GM19193 (cell line): Measurements from ENCODE around the gene PHLDA3.

ENCODE experiments used
- POLR2A ChIP-seq: IDR thresholded peaks from 4 replicates; pipeline ENCODE4 v1.6.1; 2011; ENCODE audit not compliant: insufficient read depth, insufficient read length; ENCODE audit errors: extremely low read depth

The PHLDA3 gene

DNA sequence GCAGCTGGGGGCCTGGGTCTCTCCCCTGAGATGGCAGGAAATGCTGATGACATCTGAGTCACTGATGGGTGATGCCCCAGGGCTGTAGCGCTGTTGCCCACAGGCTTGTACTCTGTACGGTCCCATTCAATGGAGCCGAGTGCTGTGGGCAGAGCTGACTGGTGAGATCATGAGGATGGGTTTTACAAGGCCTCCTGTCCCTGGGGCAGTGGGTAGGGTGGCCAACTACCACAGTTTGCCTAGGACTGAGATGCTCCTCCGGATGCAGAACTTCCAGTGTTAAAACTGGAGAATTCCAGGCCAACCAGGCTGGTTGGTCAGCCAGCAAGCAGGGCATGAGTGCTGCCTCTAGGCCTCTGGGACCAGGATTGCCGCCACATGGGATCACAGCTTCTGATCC is 9.2 kb downstream of the PHLDA3 start:
- TF ChIP-seq POLR2A, result no peak

- no peak for TF ChIP-seq POLR2A
Observed at GRCh38 chr1:201459052-201459451, 9.9 kb downstream of the PHLDA3 start.

DNA sequence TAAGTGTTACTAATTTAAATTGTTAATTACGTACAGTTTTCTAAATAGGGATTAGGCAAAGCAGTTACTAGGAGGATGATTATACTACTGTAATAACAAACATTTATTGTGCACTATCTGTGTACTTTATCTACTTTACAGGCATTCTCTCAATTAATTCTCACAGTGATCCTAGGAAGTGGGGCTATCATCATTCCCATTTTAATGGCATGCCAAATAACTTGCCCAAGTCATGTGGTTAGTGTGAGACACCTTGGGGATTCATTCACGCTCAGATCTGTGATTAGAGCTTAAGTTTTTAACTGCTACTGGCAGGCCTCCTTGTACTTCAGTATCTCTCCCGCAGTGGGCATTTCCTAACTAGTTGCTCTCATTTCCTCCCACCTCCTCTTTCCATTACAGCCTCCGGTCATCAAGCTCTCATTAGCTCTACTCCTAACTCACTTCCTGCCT is 11.5 kb downstream of the PHLDA3 start:
- TF ChIP-seq POLR2A, result no peak

DNA sequence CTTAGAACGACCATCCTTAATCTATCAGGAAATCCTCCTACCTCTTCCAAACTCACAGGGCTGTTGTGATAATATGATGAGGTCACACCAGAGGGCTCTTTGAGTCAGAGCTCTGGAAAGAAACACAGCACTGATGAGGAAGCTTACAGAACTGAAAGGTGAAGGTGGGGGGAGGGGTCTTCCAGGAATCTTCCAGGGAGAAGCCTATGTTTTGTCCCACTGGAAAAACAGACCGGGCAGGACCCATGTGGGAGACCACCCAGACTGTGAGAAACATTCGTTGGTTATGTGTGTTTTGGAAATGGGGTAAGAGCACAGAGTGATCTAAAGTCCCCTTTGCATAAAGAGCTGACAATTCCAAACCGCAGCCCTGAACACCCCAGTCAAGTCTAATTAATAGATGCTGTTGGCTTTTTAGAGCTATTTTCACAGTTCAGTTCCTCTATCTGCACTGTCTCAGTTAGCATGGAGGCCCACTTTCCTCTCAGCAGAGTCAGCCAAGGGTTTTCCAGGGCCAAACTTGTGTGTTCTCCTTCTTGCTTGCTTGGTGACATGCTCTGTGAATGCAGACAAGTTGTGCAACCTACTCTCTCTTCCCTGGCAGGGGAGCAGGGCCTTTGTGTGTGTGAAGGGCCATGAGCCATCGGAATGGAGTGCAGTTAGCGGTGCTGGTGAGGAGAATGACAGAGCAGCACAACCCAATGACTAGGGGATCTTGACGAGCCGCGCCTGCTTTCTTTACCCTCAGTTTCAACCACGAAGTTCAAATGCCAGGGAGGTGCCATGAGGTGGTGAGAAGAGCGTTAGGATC is 12.3 kb downstream of the PHLDA3 start:
- TF ChIP-seq POLR2A, result no peak

- TF ChIP-seq POLR2A, result no peak
Observed at GRCh38 chr1:201455098-201455497, 13.9 kb downstream of the PHLDA3 start.

DNA sequence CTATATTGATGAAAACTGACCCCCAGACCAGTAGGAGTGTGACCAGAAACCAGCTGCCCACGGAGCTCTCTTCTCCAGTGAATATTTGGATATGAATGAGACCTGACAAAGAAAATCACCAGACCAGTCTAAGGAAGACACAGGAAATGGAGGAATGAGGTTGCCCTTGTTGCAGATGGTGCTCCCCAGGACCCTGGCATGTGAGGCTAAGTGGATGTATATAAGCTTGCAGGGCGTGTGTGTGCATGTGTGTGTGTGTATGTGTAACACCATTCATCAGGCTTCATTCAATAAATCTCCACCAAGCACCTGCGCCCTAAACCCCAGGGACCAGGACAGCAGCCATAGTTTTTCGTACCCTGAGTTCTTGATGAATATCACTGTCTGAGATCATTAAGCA is 14.4 kb downstream of the PHLDA3 start:
- TF ChIP-seq POLR2A, result no peak

- TF ChIP-seq POLR2A, result no peak
Observed at GRCh38 chr1:201452866-201453265, 16.1 kb downstream of the PHLDA3 start.

DNA sequence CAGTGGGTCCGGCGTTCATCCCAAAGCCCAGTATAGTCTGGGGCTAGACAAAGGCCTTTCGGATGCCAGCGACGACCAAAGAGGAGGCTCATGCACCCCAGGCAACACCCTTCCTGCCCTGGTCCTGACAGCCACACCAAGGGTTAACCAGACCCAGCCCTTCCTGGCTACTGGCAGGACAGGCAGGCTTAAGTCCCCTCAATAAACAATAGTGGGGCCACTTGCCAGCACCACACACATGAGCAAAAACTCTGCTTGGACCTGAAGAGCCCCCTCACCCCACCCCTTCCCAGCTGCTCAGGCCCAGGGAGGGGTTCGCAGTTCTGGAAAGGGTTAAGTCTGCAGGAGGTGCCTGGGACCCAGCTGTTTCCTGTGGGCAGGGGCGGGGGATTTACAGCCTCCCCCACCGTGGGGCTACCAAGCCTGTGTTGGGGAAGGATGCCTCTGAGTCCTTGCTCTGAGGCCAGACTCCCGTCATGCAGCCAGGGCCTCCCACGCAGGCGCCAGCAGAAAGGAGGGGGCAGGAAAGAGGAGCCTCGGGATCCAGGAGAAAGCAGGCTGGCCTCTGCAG is 18.2 kb downstream of the PHLDA3 start:
- no peak for TF ChIP-seq POLR2A

DNA sequence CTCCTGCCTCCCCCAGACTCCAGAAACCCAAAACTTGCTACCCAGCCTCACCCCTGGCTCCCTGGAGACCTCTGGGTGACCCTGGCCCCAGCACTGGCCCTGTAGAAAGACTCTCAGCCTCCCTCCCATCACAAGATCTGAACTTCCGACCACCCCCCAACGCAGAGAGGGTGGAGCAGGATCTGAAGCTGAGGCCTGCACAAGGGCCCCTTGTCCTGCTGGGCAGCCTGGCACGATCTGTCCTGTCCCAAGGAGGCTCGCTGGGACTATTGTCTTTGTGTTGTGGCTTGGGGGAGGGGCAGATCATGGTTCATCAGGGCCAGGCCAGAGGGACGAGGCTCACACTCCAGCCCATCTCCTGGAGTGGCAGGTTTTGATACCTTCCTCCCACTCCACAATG is 20.0 kb downstream of the PHLDA3 start:
- TF ChIP-seq POLR2A, result no peak

DNA sequence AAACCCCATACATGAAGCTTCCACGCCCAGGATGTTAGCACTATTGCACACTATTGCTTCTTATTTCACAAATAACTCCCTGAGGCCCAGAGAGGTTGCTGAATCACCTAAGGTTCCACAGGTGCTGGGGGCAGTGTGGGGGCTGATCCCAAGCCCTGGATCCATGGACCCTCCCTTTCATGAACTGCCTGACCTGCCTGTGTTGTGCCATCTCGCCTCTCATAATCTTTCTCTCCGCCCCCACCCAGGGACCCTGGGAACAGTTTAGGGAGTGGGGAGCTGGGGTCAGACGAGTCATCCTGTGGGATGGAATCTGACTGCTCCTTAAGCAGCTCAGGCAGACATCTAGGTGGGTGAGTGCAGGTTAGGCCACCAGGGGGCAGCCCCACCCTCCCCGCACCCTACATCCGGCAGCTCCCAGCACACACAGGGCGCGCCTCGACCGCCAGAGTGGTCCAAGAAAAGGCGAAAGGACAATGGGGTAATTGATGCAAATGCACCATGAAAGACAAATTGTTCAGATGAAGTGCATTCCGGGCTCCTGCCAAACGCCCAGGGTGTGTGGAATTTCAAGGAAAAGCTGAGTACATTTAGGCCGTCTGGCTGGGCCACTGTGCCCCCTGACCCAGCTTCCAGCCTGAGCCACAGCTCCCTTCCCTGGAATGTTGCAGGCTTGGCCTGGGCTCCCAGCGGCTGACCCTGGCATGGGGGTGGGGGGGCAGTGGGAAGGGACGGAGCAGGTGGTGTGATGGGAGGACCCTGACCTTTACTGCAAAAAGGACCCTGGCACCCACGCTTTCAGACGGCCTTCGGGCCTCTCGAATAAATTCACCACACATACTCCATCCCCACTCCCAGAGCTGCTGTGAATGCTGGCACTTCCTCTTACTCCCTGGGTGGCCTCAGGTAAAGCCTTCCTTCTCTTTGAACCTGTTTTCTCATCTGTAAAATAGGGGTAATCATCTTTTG is 20.8 kb downstream of the PHLDA3 start:
- no peak for TF ChIP-seq POLR2A

- TF ChIP-seq POLR2A, result no peak
Observed at GRCh38 chr1:201445310-201445709, 23.7 kb downstream of the PHLDA3 start.

GRCh38 chr1:201444792-201445191 is 24.2 kb downstream of the PHLDA3 start:
- TF ChIP-seq POLR2A, result no peak

- no peak for TF ChIP-seq POLR2A
Observed at GRCh38 chr1:201443747-201444146, 25.2 kb downstream of the PHLDA3 start.

DNA sequence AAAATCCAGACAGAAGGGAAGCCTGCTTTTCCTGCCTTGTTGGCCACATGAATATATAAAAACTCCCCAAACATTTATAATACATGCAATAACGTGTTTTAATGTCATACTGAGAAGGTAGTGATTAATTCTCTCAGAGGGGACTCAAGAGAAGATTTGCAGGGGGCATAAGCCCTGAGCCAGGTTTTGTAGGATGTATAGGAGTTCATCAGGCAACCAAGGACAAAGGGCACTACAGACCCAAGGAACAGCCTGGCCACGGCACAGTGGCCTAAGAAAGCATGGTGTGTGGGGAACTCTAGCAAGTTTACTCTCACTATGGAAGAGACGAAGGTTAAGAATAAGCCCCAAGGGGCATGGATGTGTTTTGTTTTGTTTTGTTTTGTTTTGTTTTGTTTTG is 32.0 kb downstream of the PHLDA3 start:
- TF ChIP-seq POLR2A, result no peak

DNA sequence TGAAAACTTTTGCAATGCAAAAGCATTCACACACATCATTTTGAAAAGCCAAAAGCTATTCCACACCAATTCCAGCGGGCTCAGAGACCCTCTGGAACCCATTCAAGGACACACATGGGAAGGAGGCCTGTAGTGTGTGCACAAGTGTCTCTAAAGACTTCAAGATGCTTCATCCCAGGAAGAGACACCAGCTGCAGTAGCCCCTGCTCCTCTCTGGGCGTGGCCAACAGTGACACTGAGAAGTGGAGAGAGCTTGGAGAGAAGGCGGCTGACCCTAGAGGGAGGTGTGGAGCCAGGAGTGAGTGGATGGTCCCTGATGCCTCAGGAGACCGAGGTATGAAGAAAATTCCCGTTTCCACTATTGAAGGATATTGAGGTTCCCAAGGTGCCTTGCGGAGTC is 32.6 kb downstream of the PHLDA3 start:
- TF ChIP-seq POLR2A, result no peak
